ENCODE data around the gene RALGAPA2.

RALGAPA2 gene

DNA sequence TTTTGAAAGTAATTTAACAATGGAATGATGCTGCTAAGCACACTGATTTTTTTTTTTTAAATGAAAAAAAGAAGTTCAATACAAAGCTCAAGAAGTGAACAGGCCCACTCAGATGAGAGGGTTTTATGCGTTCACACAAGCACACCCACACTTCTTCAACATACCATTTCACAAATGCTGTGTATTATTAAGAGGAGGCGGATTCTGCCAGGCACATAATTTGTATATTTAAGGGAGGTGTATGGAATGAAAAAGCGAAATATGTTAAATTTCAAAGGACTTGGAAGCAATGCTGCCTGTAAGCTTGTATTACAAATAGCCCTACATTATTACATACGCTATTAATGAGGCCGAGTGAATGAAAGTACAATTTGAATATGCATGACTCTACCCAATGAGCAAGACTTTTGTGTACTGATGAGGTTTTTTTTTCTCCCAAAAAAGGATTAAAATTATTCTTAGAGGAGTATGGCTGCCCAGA lies 220.6 kb downstream of the RALGAPA2 start:
- H3K9me2 ChIP-seq (replicated peaks; ENCODE audit: low read depth, low read length) = no peaks in the 10 kb centered on the region
- H3F3A ChIP-seq (ENCODE audit: low read depth) = no peaks in the 10 kb centered on the region
- peaks cover 11% of the 10 kb centered on the region; the same call in 1 of the 2 replicates for H3K36me3 ChIP-seq (ENCODE audit: insufficient read depth, low read length)
- H3K9ac ChIP-seq (ENCODE audit: low read depth, low read length, poor library complexity, severe bottlenecking) = no peak overlapping the region
- no peak overlapping the region for H3K4me2 ChIP-seq (ENCODE audit: low read depth, low read length, poor library complexity, severe bottlenecking)
- no peaks in the 10 kb centered on the region for H3K79me2 ChIP-seq (ENCODE audit: insufficient read depth, low read length)
- H3K4me3 ChIP-seq (ENCODE audit: low read length, poor library complexity, severe bottlenecking) = no peak overlapping the region
- H3K27me3 ChIP-seq (ENCODE audit: insufficient read depth, low read length, poor library complexity, severe bottlenecking) = no peaks in the 10 kb centered on the region
- no peaks in the 10 kb centered on the region for H3K9me3 ChIP-seq (ENCODE audit: insufficient read depth, low read depth, low read length)
- no peak overlapping the region for H2AFZ ChIP-seq (ENCODE audit: low read length)
- TF ChIP-seq EZH2phosphoT487 (IDR thresholded peaks at IDR 0.05; ENCODE audit: borderline replicate concordance) = no peak
- TF ChIP-seq, protein P1, sequence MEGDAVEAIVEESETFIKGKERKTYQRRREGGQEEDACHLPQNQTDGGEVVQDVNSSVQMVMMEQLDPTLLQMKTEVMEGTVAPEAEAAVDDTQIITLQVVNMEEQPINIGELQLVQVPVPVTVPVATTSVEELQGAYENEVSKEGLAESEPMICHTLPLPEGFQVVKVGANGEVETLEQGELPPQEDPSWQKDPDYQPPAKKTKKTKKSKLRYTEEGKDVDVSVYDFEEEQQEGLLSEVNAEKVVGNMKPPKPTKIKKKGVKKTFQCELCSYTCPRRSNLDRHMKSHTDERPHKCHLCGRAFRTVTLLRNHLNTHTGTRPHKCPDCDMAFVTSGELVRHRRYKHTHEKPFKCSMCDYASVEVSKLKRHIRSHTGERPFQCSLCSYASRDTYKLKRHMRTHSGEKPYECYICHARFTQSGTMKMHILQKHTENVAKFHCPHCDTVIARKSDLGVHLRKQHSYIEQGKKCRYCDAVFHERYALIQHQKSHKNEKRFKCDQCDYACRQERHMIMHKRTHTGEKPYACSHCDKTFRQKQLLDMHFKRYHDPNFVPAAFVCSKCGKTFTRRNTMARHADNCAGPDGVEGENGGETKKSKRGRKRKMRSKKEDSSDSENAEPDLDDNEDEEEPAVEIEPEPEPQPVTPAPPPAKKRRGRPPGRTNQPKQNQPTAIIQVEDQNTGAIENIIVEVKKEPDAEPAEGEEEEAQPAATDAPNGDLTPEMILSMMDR (conservative IDR thresholded peaks at IDR 0.05; ENCODE audit: low read length) = no peak
- no peaks in the 10 kb centered on the region for H4K20me1 ChIP-seq (ENCODE audit: insufficient read depth, low read length, poor library complexity, severe bottlenecking)
- H3K4me1 ChIP-seq (ENCODE audit: insufficient read depth, low read length, poor library complexity, severe bottlenecking) = no peaks in the 10 kb centered on the region

DNA sequence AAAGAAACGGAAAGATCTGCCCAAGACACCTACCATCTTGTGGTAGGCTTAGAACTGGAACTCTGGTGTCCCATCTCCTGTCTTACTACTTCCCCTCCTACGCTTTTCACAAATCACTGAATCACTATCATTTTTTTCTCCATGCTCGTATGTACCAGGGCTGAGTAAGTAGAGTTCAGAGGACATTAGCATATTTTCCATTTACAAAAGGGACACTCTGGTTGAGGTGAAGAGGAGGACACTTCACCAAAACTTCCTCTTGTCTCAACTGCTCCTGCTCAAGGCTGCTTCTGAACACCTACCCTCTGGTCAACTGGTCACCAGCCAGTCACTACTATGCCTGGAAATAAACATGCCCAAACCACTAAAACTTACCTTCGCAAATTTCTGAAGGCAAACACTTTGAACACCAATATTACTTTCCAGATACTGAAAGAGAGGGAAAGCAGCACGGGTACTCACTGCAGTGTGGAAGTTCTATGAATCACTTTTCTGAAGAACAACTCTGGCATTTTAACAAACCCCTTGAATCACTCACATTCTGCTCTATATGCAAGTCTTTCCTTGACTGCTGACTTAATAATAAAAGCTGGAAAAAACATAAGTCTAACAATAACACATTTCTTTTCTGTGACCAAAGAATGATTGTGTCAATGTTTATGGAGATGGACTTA lies 221.2 kb downstream of the RALGAPA2 start:
- H3K9me3 ChIP-seq (ENCODE audit: insufficient read depth, low read depth, low read length) = no peaks in the 10 kb centered on the region
- no peaks in the 10 kb centered on the region for H3K9me2 ChIP-seq (replicated peaks; ENCODE audit: low read depth, low read length)
- no peak overlapping the region for H3K9ac ChIP-seq (ENCODE audit: low read depth, low read length, poor library complexity, severe bottlenecking)
- no peak overlapping the region for H3K4me2 ChIP-seq (ENCODE audit: low read depth, low read length, poor library complexity, severe bottlenecking)
- no peaks in the 10 kb centered on the region for H3K79me2 ChIP-seq (ENCODE audit: insufficient read depth, low read length)
- peaks cover 11% of the 10 kb centered on the region; the same call in 1 of the 2 replicates for H3K36me3 ChIP-seq (ENCODE audit: insufficient read depth, low read length)
- no peaks in the 10 kb centered on the region for H3K4me1 ChIP-seq (ENCODE audit: insufficient read depth, low read length, poor library complexity, severe bottlenecking)
- no peak overlapping the region for H3K4me3 ChIP-seq (ENCODE audit: low read length, poor library complexity, severe bottlenecking)
- no peaks in the 10 kb centered on the region for H3F3A ChIP-seq (ENCODE audit: low read depth)
- H3K27me3 ChIP-seq (ENCODE audit: insufficient read depth, low read length, poor library complexity, severe bottlenecking) = no peaks in the 10 kb centered on the region
- H4K20me1 ChIP-seq (ENCODE audit: insufficient read depth, low read length, poor library complexity, severe bottlenecking) = no peaks in the 10 kb centered on the region
- TF ChIP-seq, protein P1 (conservative IDR thresholded peaks at IDR 0.05; ENCODE audit: low read length) = no peak
- TF ChIP-seq EZH2phosphoT487 (IDR thresholded peaks at IDR 0.05; ENCODE audit: borderline replicate concordance) = no peak
- H2AFZ ChIP-seq (ENCODE audit: low read length) = no peak overlapping the region

DNA sequence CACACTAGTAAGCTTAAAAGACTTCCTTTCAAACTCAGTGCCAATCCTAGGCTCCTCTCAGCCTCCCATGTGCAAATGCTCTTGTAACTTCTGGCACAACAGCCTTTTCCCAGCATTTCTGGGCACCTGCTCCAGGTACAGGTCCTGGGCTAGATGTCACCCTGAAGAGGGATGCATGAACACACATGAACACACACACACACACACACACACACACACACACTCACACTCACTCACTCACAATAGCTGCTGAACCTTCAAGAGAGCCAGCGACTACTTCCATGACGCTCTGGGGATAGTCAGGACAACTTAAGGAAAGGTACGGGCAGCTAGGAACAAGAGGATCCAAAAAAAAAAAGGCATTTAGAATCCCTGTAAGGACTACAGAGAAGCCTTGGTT lies 221.8 kb downstream of the RALGAPA2 start:
- no peak overlapping the region for H3K9ac ChIP-seq (ENCODE audit: low read depth, low read length, poor library complexity, severe bottlenecking)
- H3F3A ChIP-seq (ENCODE audit: low read depth) = no peaks in the 10 kb centered on the region
- no peaks in the 10 kb centered on the region for H3K4me1 ChIP-seq (ENCODE audit: insufficient read depth, low read length, poor library complexity, severe bottlenecking)
- no peak overlapping the region for H3K4me2 ChIP-seq (ENCODE audit: low read depth, low read length, poor library complexity, severe bottlenecking)
- H3K79me2 ChIP-seq (ENCODE audit: insufficient read depth, low read length) = no peaks in the 10 kb centered on the region
- no peak overlapping the region for H3K4me3 ChIP-seq (ENCODE audit: low read length, poor library complexity, severe bottlenecking)
- TF ChIP-seq, protein P1 (conservative IDR thresholded peaks at IDR 0.05; ENCODE audit: low read length) = no peak
- TF ChIP-seq EZH2phosphoT487 (IDR thresholded peaks at IDR 0.05; ENCODE audit: borderline replicate concordance) = no peak
- no peak overlapping the region for H2AFZ ChIP-seq (ENCODE audit: low read length)
- no peaks in the 10 kb centered on the region for H3K9me2 ChIP-seq (replicated peaks; ENCODE audit: low read depth, low read length)
- no peaks in the 10 kb centered on the region for H3K9me3 ChIP-seq (ENCODE audit: insufficient read depth, low read depth, low read length)
- no peaks in the 10 kb centered on the region for H3K27me3 ChIP-seq (ENCODE audit: insufficient read depth, low read length, poor library complexity, severe bottlenecking)
- H3K36me3 ChIP-seq (ENCODE audit: insufficient read depth, low read length) = peaks cover 11% of the 10 kb centered on the region; the same call in 1 of the 2 replicates
- no peaks in the 10 kb centered on the region for H4K20me1 ChIP-seq (ENCODE audit: insufficient read depth, low read length, poor library complexity, severe bottlenecking)
